Measurements from ENCODE around the gene ZNF302.
"Not testable (repeated sequence)": the region's sequence is repeated elsewhere in the genome, so short reads cannot be mapped to it uniquely, and the experiment has no call there.

DNA sequence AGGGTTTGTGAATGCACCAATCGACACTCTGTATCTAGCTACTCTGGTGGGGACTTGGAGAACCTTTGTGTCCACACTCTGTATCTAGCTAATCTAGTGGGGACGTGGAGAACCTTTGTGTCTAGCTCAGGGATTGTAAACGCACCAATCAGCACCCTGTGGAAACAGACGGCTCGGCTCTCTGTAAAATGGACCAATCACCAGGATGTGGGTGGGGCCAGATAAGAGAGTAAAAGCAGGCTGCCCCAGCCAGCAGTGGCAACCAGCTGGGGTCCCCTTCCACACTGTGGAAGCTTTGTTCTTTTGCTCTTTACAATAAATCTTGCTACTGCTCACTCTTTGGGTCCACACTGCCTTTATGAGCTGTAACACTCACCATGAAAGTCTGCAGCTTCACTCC lies 8.8 kb upstream of the ZNF302 start:
- not testable (repeated sequence) for TF ChIP-seq CTCF (IDR thresholded peaks at IDR 0.05 in 8 of 11, conservative IDR thresholded peaks at IDR 0.05 in 3 of 11); POLR2A (IDR thresholded peaks at IDR 0.05)
